ENCODE data around the gene R3HCC1L. TPM values are rescaled to one million over a fixed set of nuclear protein-coding genes. Genes with fewer than 3 reads are reported as not detected.

Gene R3HCC1L
- total RNA-seq, 3 donors from 2014 or later: 12.2 to 28.5 (median 20.6) TPM

DNA sequence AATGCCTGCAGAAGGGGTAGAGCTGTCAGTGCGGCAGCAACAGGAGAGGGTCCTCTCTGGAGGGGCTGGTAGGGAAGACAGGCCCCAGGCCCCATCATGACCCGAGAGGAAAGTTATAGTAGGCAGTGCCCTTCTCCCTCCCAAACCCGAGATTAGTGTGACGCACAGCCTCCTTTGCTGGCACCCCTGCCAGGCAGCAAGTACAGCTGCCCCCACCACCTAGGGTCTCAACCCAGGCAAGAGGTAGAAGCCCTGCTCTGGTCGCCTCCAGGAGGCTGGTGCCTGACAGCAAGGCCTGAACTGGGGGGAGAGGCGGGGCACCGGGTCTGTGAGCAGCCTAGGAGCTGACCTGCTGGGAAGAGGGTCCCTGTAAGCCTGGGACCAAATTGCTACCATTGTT lies 118.0 kb downstream of the R3HCC1L start:
- peaks cover 0 to 9% of the 10 kb centered on the region in 2 donors for H3K4me1 ChIP-seq
- H3K9me3 ChIP-seq: no peaks in the 10 kb centered on the region
- intact Hi-C loops (cut with DNase I; ENCODE audit: low total_unique reads): no loop called here
- TF ChIP-seq POLR2AphosphoS5 (IDR thresholded peaks at IDR 0.05): no peak
- no peak for TF ChIP-seq POLR2A (IDR thresholded peaks at IDR 0.05)
- TF ChIP-seq, protein P1, sequence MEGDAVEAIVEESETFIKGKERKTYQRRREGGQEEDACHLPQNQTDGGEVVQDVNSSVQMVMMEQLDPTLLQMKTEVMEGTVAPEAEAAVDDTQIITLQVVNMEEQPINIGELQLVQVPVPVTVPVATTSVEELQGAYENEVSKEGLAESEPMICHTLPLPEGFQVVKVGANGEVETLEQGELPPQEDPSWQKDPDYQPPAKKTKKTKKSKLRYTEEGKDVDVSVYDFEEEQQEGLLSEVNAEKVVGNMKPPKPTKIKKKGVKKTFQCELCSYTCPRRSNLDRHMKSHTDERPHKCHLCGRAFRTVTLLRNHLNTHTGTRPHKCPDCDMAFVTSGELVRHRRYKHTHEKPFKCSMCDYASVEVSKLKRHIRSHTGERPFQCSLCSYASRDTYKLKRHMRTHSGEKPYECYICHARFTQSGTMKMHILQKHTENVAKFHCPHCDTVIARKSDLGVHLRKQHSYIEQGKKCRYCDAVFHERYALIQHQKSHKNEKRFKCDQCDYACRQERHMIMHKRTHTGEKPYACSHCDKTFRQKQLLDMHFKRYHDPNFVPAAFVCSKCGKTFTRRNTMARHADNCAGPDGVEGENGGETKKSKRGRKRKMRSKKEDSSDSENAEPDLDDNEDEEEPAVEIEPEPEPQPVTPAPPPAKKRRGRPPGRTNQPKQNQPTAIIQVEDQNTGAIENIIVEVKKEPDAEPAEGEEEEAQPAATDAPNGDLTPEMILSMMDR (IDR thresholded peaks at IDR 0.05): no peak
- DNase-seq (ENCODE audit: low spot score in 2 of 2): no peak
- no peaks in the 10 kb centered on the region for H3K36me3 ChIP-seq
- H3K27ac ChIP-seq: peak overlapping the region in 1 of 2 donors; percentile 21
- H3K4me3 ChIP-seq: no peak overlapping the region
- no peaks in the 10 kb centered on the region for H3K27me3 ChIP-seq

DNA sequence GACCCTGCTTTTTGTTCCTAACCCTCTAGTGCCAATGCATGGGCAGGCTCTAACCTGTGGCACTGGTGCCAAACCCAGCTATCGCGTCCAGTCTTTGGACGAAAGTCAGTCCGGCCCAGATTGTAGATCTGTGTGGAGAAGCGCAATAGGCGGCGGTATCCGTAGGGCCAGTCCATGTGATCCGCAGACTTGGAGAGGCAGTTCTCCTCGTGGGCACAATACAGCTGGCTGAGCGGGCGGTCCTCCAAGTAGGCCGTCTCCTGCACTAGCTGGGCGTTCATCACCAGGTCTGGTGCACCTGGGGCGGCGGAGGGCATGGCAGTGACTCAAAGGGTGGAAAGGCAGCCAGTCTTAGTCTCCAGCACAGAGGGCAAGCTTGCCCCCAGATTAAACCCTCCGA lies 119.0 kb downstream of the R3HCC1L start:
- TF ChIP-seq POLR2AphosphoS5 (IDR thresholded peaks at IDR 0.05): no peak
- no peak for TF ChIP-seq POLR2A (IDR thresholded peaks at IDR 0.05)
- TF ChIP-seq, protein P1 (IDR thresholded peaks at IDR 0.05): no peak
- Histone ChIP-seq H3K27ac (peak overlapping the region in 1 of 2 donors; percentile 53), H3K36me3 (no peaks in the 10 kb centered on the region)

DNA sequence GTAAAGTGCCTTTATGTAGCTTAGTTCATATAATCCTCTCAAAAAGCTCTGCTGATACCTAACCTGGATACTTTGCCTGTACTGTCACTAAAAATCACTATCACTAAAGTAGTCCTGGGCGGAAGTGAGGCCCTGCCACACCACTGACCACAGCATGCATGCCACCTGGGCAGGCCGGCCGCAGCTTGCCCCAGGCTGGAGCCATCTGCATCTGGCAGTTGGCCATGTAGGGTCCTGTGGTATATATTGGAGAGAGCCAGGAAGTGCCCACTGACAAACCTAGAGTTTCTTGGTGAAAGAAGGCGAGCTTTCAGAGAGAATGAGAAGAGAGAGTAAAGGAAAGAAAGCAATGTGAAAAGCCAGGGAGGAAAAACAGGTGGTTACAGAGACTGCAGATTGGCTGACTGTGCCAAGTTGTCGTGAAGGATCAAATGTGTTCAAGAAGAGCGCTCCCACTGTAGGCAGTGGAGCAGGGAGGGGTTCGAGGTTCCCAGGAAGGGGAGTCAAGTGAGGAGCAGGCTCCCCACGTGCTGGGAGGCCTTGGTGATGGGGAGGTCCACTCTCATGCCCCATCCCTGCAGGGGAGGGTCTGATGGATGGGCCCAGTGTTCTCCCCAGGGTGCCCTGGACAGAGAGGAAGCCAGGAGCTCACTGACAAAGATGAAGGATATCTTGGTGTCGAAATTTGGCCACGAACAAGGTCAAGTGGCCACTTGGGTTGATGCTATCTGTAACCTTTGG lies 119.9 kb downstream of the R3HCC1L start:
- intact Hi-C loops (cut with DNase I; ENCODE audit: low total_unique reads): no loop called here
- H3K27me3 ChIP-seq: no peaks in the 10 kb centered on the region
- peaks cover 0 to 9% of the 10 kb centered on the region in 2 donors for H3K4me1 ChIP-seq
- no peak for DNase-seq (ENCODE audit: low spot score in 2 of 2)
- no peak overlapping the region for H3K4me3 ChIP-seq
- TF ChIP-seq, protein P1 (IDR thresholded peaks at IDR 0.05): no peak
- TF ChIP-seq POLR2A (IDR thresholded peaks at IDR 0.05): no peak
- TF ChIP-seq POLR2AphosphoS5 (IDR thresholded peaks at IDR 0.05): no peak
- no peaks in the 10 kb centered on the region for H3K36me3 ChIP-seq
- H3K9me3 ChIP-seq: no peaks in the 10 kb centered on the region
- peak overlapping the region in 1 of 2 donors; percentile 53 for H3K27ac ChIP-seq

More for the DNA sequence above, 119.0 kb downstream of the R3HCC1L start:
- H3K9me3 ChIP-seq: no peaks in the 10 kb centered on the region
- H3K4me1 ChIP-seq: peaks cover 0 to 9% of the 10 kb centered on the region in 2 donors
- H3K4me3 ChIP-seq: no peak overlapping the region
- no peak for DNase-seq (ENCODE audit: low spot score in 2 of 2)
- intact Hi-C loops (cut with DNase I; ENCODE audit: low total_unique reads): no loop called here
- H3K27me3 ChIP-seq: no peaks in the 10 kb centered on the region

DNA sequence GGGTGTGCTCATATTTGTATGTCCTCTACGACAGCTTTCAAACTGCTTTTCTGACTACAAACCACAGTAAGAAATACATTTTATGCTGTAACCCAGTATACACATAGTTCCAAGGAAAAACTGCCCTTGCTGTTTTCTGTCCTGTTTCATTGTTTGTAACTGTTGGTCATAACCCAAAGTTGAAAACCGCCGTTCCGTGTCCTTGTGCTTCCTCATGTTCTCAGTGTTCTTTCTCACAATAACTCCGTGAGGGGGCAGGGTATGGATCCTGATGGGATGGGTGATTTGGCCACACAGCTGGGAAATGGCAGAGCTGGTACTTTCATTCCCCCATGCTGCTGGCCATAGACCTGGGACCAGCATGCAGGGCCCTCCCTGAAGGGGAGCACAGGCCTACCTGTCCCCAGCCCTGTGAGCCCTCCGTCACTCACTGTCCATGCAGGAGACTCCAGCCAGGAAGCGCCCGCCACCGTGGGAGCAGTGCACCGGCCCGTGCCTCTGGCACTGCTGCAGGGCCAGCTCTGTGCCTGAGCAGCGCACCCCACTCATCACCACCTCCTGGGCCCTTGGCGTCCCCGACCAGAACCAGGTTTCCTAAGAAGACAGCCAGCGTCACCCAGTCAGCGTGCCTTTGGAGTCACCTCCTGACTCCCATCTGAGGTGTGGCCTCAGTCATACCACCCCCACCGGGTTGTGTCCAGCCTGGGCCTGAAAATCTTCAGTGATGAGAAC lies 120.9 kb downstream of the R3HCC1L start:
- Histone ChIP-seq H3K27ac (peak overlapping the region; percentile 32 to 53), H3K4me1 (peaks cover 0 to 9% of the 10 kb centered on the region in 2 donors), H3K9me3 (no peaks in the 10 kb centered on the region), H3K27me3 (no peaks in the 10 kb centered on the region), H3K36me3 (no peaks in the 10 kb centered on the region), H3K4me3 (no peak overlapping the region)
- intact Hi-C loops (cut with DNase I; ENCODE audit: low total_unique reads): no loop called here
- TF ChIP-seq, protein P1 (IDR thresholded peaks at IDR 0.05): no peak
- TF ChIP-seq POLR2AphosphoS5 (IDR thresholded peaks at IDR 0.05) (no peak), POLR2A (IDR thresholded peaks at IDR 0.05) (no peak)
- no peak for DNase-seq (ENCODE audit: low spot score in 2 of 2)

DNA sequence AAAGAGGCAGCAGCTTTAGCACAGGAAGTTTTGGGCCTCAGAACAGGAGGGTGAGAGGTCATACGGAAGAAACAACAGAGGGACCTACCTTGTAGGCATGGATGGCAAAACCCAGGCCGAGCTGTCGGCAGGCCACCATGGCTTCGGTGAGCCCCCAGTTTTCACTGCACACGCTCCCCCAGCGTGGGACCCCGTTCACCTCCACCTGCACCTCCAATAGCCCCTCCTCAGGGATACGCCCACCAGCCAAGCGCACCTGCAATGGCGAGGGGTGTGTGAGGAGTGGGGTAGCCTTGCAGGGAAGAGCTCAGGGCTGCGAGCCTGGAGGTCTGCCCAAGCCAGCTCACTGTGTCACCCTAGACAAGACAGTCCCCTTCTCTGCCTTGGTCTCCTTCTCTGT lies 122.2 kb downstream of the R3HCC1L start:
- DNase-seq (ENCODE audit: low spot score in 2 of 2): no peak
- Histone ChIP-seq H3K4me1 (peaks cover 0 to 9% of the 10 kb centered on the region in 2 donors), H3K27ac (no peak overlapping the region), H3K9me3 (no peaks in the 10 kb centered on the region), H3K27me3 (no peaks in the 10 kb centered on the region), H3K36me3 (no peaks in the 10 kb centered on the region), H3K4me3 (no peak overlapping the region)
- intact Hi-C loops (cut with DNase I; ENCODE audit: low total_unique reads): no loop called here
- TF ChIP-seq, protein P1 (IDR thresholded peaks at IDR 0.05): no peak
- no peak for TF ChIP-seq POLR2A (IDR thresholded peaks at IDR 0.05)
- TF ChIP-seq POLR2AphosphoS5 (IDR thresholded peaks at IDR 0.05): no peak

Measured in breast epithelium (tissue), 4 donors.